Stimulated activated naive CD4-positive, alpha-beta T cell (primary cell): Measurements from ENCODE around the gene MEX3B.

Source experiments
- DNase-seq, 6 experiments: peaks; one replicate each; lab custom pipeline; 2025; lab: John Stamatoyannopoulos, UW

MEX3B gene

GRCh38 chr15:82045892-82046665 is at the start of gene MEX3B:
Gene MEX3B, minus strand, starts transcription at chr15:82046018. Its CDS starts 313 bp downstream, at chr15:82045705.
- peak; percentile 68 to 87 (median 80) for DNase-seq

- no peak for DNase-seq
These were observed 48.0 kb upstream of the MEX3B start for GRCh38 chr15:82093774-82094211.

- no peak for DNase-seq
These were observed 47.5 kb upstream of the MEX3B start for GRCh38 chr15:82093325-82093724.

- DNase-seq: no peak
These were observed 45.9 kb upstream of the MEX3B start for GRCh38 chr15:82091636-82092140.

GRCh38 chr15:82086243-82086995 is 40.6 kb upstream of the MEX3B start:
- no peak for DNase-seq

- DNase-seq: no peak
These were observed 36.3 kb upstream of the MEX3B start for GRCh38 chr15:82081914-82082762.

- DNase-seq: no peak
These were observed 35.0 kb upstream of the MEX3B start for GRCh38 chr15:82080774-82081173.

- DNase-seq: no peak
These were observed 33.9 kb upstream of the MEX3B start for GRCh38 chr15:82079736-82080135.

GRCh38 chr15:82074610-82075009 is 28.8 kb upstream of the MEX3B start:
- DNase-seq: no peak

GRCh38 chr15:82072926-82073537 is 27.2 kb upstream of the MEX3B start:
- DNase-seq: no peak

- DNase-seq: no peak
These were observed 20.6 kb upstream of the MEX3B start for GRCh38 chr15:82066455-82066854.

GRCh38 chr15:82064824-82065223 is 19.0 kb upstream of the MEX3B start:
- DNase-seq: no peak

- no peak for DNase-seq
These were observed 16.9 kb upstream of the MEX3B start for GRCh38 chr15:82062479-82063454.

- no peak for DNase-seq
These were observed 15.0 kb upstream of the MEX3B start for GRCh38 chr15:82060817-82061216.

GRCh38 chr15:82058517-82059204 is 12.8 kb upstream of the MEX3B start:
- DNase-seq: no peak

- DNase-seq: no peak
These were observed 12.2 kb upstream of the MEX3B start for GRCh38 chr15:82058026-82058425.

GRCh38 chr15:82056958-82057823 is 11.4 kb upstream of the MEX3B start:
- DNase-seq: no peak

- DNase-seq: no peak
These were observed 6.9 kb upstream of the MEX3B start for GRCh38 chr15:82052751-82053150.

GRCh38 chr15:82051664-82052063 is 5.8 kb upstream of the MEX3B start:
- no peak for DNase-seq
